ENCODE measurements around the gene TMTC1. TPM values are rescaled to one million over a fixed set of nuclear protein-coding genes. Genes with fewer than 3 reads are reported as not detected.

The TMTC1 gene
- total RNA-seq, 1 donor from 2014 or later, result 24.8 TPM

GRCh38 chr12:29510591-29511185 is 273.1 kb downstream of the TMTC1 start:
- no peak for TF ChIP-seq CTCF (IDR thresholded peaks at IDR 0.05)
- H3K4me1 ChIP-seq, result no peaks in the 10 kb centered on the region
- peaks cover 3% of the 10 kb centered on the region for H3K36me3 ChIP-seq
- intact Hi-C loops (cut with DNase I), result no loop called here
- H3K4me3 ChIP-seq, result no peak overlapping the region
- no peaks in the 10 kb centered on the region for H3K27me3 ChIP-seq (ENCODE audit: low read depth)
- H3K9me3 ChIP-seq, result no peaks in the 10 kb centered on the region
- ATAC-seq (no peak), DNase-seq (no peak)
- H3K27ac ChIP-seq, result no peak overlapping the region

- Histone ChIP-seq H3K4me3 (no peak overlapping the region), H3K36me3 (peaks cover 8% of the 10 kb centered on the region), H3K27ac (no peak overlapping the region), H3K9me3 (no peaks in the 10 kb centered on the region), H3K4me1 (no peaks in the 10 kb centered on the region), H3K27me3 (ENCODE audit: low read depth) (no peaks in the 10 kb centered on the region)
- ATAC-seq (no peak), DNase-seq (no peak)
- intact Hi-C loops (cut with DNase I), result no loop called here
- no peak for TF ChIP-seq CTCF (IDR thresholded peaks at IDR 0.05)
Measured at GRCh38 chr12:29509503-29509902, 274.2 kb downstream of the TMTC1 start.

- no peaks in the 10 kb centered on the region for H3K4me1 ChIP-seq
- no peak overlapping the region for H3K27ac ChIP-seq
- peaks cover 8% of the 10 kb centered on the region for H3K36me3 ChIP-seq
- no peaks in the 10 kb centered on the region for H3K27me3 ChIP-seq (ENCODE audit: low read depth)
- intact Hi-C loops (cut with DNase I), result no loop called here
- H3K4me3 ChIP-seq, result no peak overlapping the region
- no peak for TF ChIP-seq CTCF (IDR thresholded peaks at IDR 0.05)
- no peaks in the 10 kb centered on the region for H3K9me3 ChIP-seq
- DNase-seq (no peak), ATAC-seq (no peak)
Measured at GRCh38 chr12:29508949-29509348, 274.8 kb downstream of the TMTC1 start.

- no peaks in the 10 kb centered on the region for H3K9me3 ChIP-seq
- peaks cover 4% of the 10 kb centered on the region for H3K36me3 ChIP-seq
- TF ChIP-seq CTCF (IDR thresholded peaks at IDR 0.05), result no peak
- H3K27ac ChIP-seq, result no peak overlapping the region
- intact Hi-C loops (cut with DNase I), result no loop called here
- no peaks in the 10 kb centered on the region for H3K27me3 ChIP-seq (ENCODE audit: low read depth)
- no peaks in the 10 kb centered on the region for H3K4me1 ChIP-seq
- DNase-seq (no peak), ATAC-seq (no peak)
- no peak overlapping the region for H3K4me3 ChIP-seq
Measured at GRCh38 chr12:29505122-29505521, 278.6 kb downstream of the TMTC1 start.

GRCh38 chr12:29503283-29503682 is 280.5 kb downstream of the TMTC1 start:
- H3K4me1 ChIP-seq, result no peaks in the 10 kb centered on the region
- DNase-seq, result no peak
- no peaks in the 10 kb centered on the region for H3K9me3 ChIP-seq
- peaks cover 4% of the 10 kb centered on the region for H3K36me3 ChIP-seq
- intact Hi-C loops (cut with DNase I), result no loop called here
- H3K4me3 ChIP-seq, result no peak overlapping the region
- H3K27ac ChIP-seq, result no peak overlapping the region
- TF ChIP-seq CTCF (IDR thresholded peaks at IDR 0.05), result no peak
- H3K27me3 ChIP-seq (ENCODE audit: low read depth), result no peaks in the 10 kb centered on the region
- ATAC-seq, result no peak

Data from lower lobe of right lung (tissue), 2 donors.